Liver (tissue), 9 donors: Measurements from ENCODE around the gene C17orf50. TPM values are rescaled to one million over a fixed set of nuclear protein-coding genes. Genes with fewer than 3 reads are reported as not detected.
A peak's percentile ranks its signal among the peaks of the same experiment; 100 is the strongest.

Source experiments
- DNase-seq: peaks from one replicate; pipeline ENCODE4 v3.0.0-alpha.2; 2017; ENCODE audit warnings: low spot score
- H3K27ac ChIP-seq, 2 donors: one replicate each; pipeline ENCODE4 v1.7.0; 2013; ENCODE audit warnings: inconsistent platforms in 2 of 2, low read length in 2 of 2, control low read depth in 1 of 2, low read depth in 1 of 2, mild to moderate bottlenecking in 1 of 2
- H3K27me3 ChIP-seq, 4 donors: one replicate each; pipeline versions ENCODE4 v1.6.1 to v1.7.0; 2013; ENCODE audit warnings: low read length in 3 of 4, inconsistent platforms in 1 of 4, mild to moderate bottlenecking in 1 of 4, moderate library complexity in 1 of 4; ENCODE audit not compliant: control insufficient read depth in 4 of 4, insufficient read depth in 4 of 4
- H3K36me3 ChIP-seq, 4 donors: one replicate each; pipeline versions ENCODE4 v1.6.1 to v1.7.0; 2013; ENCODE audit warnings: low read length in 3 of 4, mild to moderate bottlenecking in 3 of 4, low read depth in 1 of 4, moderate library complexity in 1 of 4; ENCODE audit not compliant: control insufficient read depth in 4 of 4, insufficient read depth in 3 of 4
- H3K4me1 ChIP-seq, 4 donors: one replicate each; pipeline versions ENCODE4 v1.6.1 to v1.7.0; 2013; ENCODE audit warnings: low read length in 3 of 4, mild to moderate bottlenecking in 3 of 4, moderate library complexity in 1 of 4; ENCODE audit not compliant: control insufficient read depth in 4 of 4, insufficient read depth in 4 of 4
- H3K4me3 ChIP-seq, 3 donors: one replicate each; pipeline versions ENCODE4 v1.6.1 to v1.7.0; 2013; ENCODE audit warnings: low read length in 3 of 3, control low read depth in 1 of 3, low read depth in 1 of 3, mild to moderate bottlenecking in 1 of 3
- H3K9ac ChIP-seq, 2 donors: one replicate each; pipeline ENCODE4 v1.7.0; 2013; ENCODE audit warnings: low read length in 2 of 2, mild to moderate bottlenecking in 2 of 2, moderate library complexity in 2 of 2, control low read depth in 1 of 2, low read depth in 1 of 2
- H3K9me3 ChIP-seq, 4 donors: one replicate each; pipeline versions ENCODE4 v1.6.1 to v1.7.0; 2013; ENCODE audit warnings: low read length in 3 of 4; ENCODE audit not compliant: control insufficient read depth in 4 of 4
- ATF3 ChIP-seq: IDR thresholded peaks from 2 replicates; pipeline ENCODE4 v1.6.1; 2016; ENCODE audit warnings: antibody characterized with exemption
- EGR1 ChIP-seq, 2 donors: IDR thresholded peaks; 2 replicates each; pipeline ENCODE4 v1.6.1; 2016 to 2018; ENCODE audit warnings: antibody characterized with exemption in 2 of 2, low read depth in 2 of 2
- FOXA1 ChIP-seq: IDR thresholded peaks from 2 replicates; pipeline ENCODE4 v1.6.1; 2016; ENCODE audit warnings: antibody characterized with exemption
- FOXA2 ChIP-seq: IDR thresholded peaks from 2 replicates; pipeline ENCODE4 v1.6.1; 2016; ENCODE audit warnings: antibody characterized with exemption
- GABPA ChIP-seq, 2 donors: IDR thresholded peaks in 1 of 2; conservative IDR thresholded peaks in 1 of 2; 2 replicates each; pipeline ENCODE4 v1.6.1; 2016; ENCODE audit warnings: antibody characterized with exemption in 2 of 2, mild to moderate bottlenecking in 1 of 2, moderate library complexity in 1 of 2
- HNF4A ChIP-seq, 2 donors: conservative IDR thresholded peaks; 2 replicates each; pipeline ENCODE4 v1.6.1; 2016; ENCODE audit warnings: antibody characterized with exemption in 2 of 2, mild to moderate bottlenecking in 2 of 2
- JUND ChIP-seq, 2 donors: IDR thresholded peaks; 2 replicates each; pipeline ENCODE4 v1.6.1; 2016; ENCODE audit warnings: antibody characterized with exemption in 2 of 2
- MAX ChIP-seq: IDR thresholded peaks from 2 replicates; pipeline ENCODE4 v1.6.1; 2016; ENCODE audit warnings: antibody characterized with exemption
- NR2F2 ChIP-seq: IDR thresholded peaks from 2 replicates; pipeline ENCODE4 v1.6.1; 2016; ENCODE audit warnings: antibody characterized with exemption
- RAD21 ChIP-seq, 2 donors: IDR thresholded peaks; 2 replicates each; pipeline ENCODE4 v1.6.1; 2016; ENCODE audit warnings: antibody characterized with exemption in 2 of 2, mild to moderate bottlenecking in 2 of 2
- RXRA ChIP-seq, 2 donors: IDR thresholded peaks; 2 replicates each; pipeline ENCODE4 v1.6.1; 2017 to 2018; ENCODE audit warnings: antibody characterized with exemption in 2 of 2, mild to moderate bottlenecking in 1 of 2
- SP1 ChIP-seq: IDR thresholded peaks from 2 replicates; pipeline ENCODE4 v1.6.1; 2018; ENCODE audit warnings: antibody characterized with exemption, mild to moderate bottlenecking
- TAF1 ChIP-seq: conservative IDR thresholded peaks from 2 replicates; pipeline ENCODE4 v1.6.1; 2016; ENCODE audit warnings: antibody characterized with exemption, mild to moderate bottlenecking
- YY1 ChIP-seq: IDR thresholded peaks from 2 replicates; pipeline ENCODE4 v1.6.1; 2016; ENCODE audit warnings: antibody characterized with exemption, mild to moderate bottlenecking
- ZBTB33 ChIP-seq: IDR thresholded peaks from 2 replicates; pipeline ENCODE4 v1.6.1; 2016; ENCODE audit warnings: antibody characterized with exemption
- WGBS: extraction: QIAGEN DNeasy Blood & Tissue Kit; methylation state at CpG from one replicate; pipeline ENCODE4 v1.1.7; 2013; 5-methylcytosine and 5-hydroxymethylcytosine counted together
- polyA plus RNA-seq, 2 donors: library from polyadenylated mRNA; stranded (reverse) in 1 of 2; unstranded in 1 of 2; fragments of 200-250 nt in 1 of 2; fragments of >200 nt in 1 of 2; fragmentation: Nextera tagmentation in 1 of 2; extraction: Ambion mirVana in 1 of 2; gene quantifications; one replicate each; pipeline versions ENCODE4 v1.2.1 to v1.2.3, GENCODE V29; 2013 to 2015
- total RNA-seq, 2 donors: library from RNA; depleted of rRNA; stranded (reverse); fragments of >200 nt; gene quantifications; one replicate each; pipeline ENCODE4 v1.2.3, GENCODE V29; 2014
- donor health status: healthy.
- donor health status: healthy.
- donor health status: healthy.
- donor health status: healthy.
- donor health status: healthy.

C17orf50 gene
- total and polyA plus RNA-seq, 4 donors: not detected

- TF ChIP-seq MAX (peak; percentile 57), SP1 (peak; percentile 73), GABPA (IDR thresholded peaks at IDR 0.05 in 1 of 2, conservative IDR thresholded peaks at IDR 0.05 in 1 of 2) (no peak), TAF1 (no peak), FOXA2 (peak; percentile 34), FOXA1 (no peak)
Measured at GRCh38 chr17:35804658-35805192, 44.0 kb downstream of the C17orf50 start (continued).

- Histone ChIP-seq H3K36me3 (no peaks in the 10 kb centered on the region), H3K27ac (no peak overlapping the region), H3K4me3 (no peak overlapping the region), H3K9ac (no peak overlapping the region), H3K4me1 (peaks cover 1 to 18% (median 14%) of the 10 kb centered on the region in 4 donors), H3K27me3 (no peaks in the 10 kb centered on the region), H3K9me3 (no peaks in the 10 kb centered on the region)
- WGBS: 86% methylated on average over 7 of the region's 7 CpGs
- DNase-seq: no peak
- TF ChIP-seq MAX (no peak), ATF3 (no peak), FOXA1 (no peak)
Measured at GRCh38 chr17:35807371-35808144, 46.9 kb downstream of the C17orf50 start.

- Histone ChIP-seq H3K27ac (peak overlapping the region; percentile 91 to 95), H3K4me1 (peaks cover 1 to 18% (median 14%) of the 10 kb centered on the region in 4 donors), H3K4me3 (peak overlapping the region; percentile 53 to 85 (median 71)), H3K9ac (peak overlapping the region in 1 of 2 donors; percentile 91), H3K9me3 (no peaks in the 10 kb centered on the region), H3K36me3 (no peaks in the 10 kb centered on the region), H3K27me3 (no peaks in the 10 kb centered on the region)
- 30% methylated on average over 19 of the region's 19 CpGs for WGBS
- no peak for DNase-seq
- TF ChIP-seq RXRA (IDR thresholded peaks at IDR 0.05): no peak
- TF ChIP-seq NR2F2: peak; percentile 2
Measured at GRCh38 chr17:35808240-35808961, 47.7 kb downstream of the C17orf50 start.

GRCh38 chr17:35808962-35809854, 48.5 kb downstream of the C17orf50 start, which contains the start of gene TAF15:
TAF15 (plus strand) TSS chr17:35809484; CDS start chr17:35809570, 86 bp downstream.
- WGBS: under 1% methylated on average over 71 of the region's 71 CpGs
- peak within 1 kb of the TSS; percentile 85 to 95 (median 89) for H3K4me3 ChIP-seq
- no peaks in the 10 kb centered on the region for H3K36me3 ChIP-seq
- H3K27ac ChIP-seq: peak within 1 kb of the TSS; percentile 91 to 95
- peak within 1 kb of the TSS; percentile 91 for H3K9ac ChIP-seq
- no peaks in the 10 kb centered on the region for H3K27me3 ChIP-seq
- DNase-seq: peak; percentile 95
- H3K9me3 ChIP-seq: no peaks in the 10 kb centered on the region
- H3K4me1 ChIP-seq: peaks cover under 1 to 20% (median 14%) of the 10 kb centered on the region in 4 donors
- TF ChIP-seq EGR1 (IDR thresholded peaks at IDR 0.05; ENCODE audit: low read depth in 2 of 2): peak; percentile 50 to 78
- TF ChIP-seq ATF3: no peak
- peak; percentile 98 for TF ChIP-seq YY1
- peak; percentile 83 for TF ChIP-seq MAX
- TF ChIP-seq SP1: peak; percentile 76
- TF ChIP-seq JUND (IDR thresholded peaks at IDR 0.05): peak; percentile 8 to 20
- no peak for TF ChIP-seq NR2F2
- TF ChIP-seq RXRA (IDR thresholded peaks at IDR 0.05): peak in 1 of 2 donors; percentile 23
- TF ChIP-seq FOXA2: peak; percentile 40
- TF ChIP-seq HNF4A (conservative IDR thresholded peaks at IDR 0.05): no peak
- peak; percentile 65 to 66 for TF ChIP-seq RAD21 (IDR thresholded peaks at IDR 0.05)
- no peak for TF ChIP-seq FOXA1
- no peak for TF ChIP-seq GABPA (IDR thresholded peaks at IDR 0.05 in 1 of 2, conservative IDR thresholded peaks at IDR 0.05 in 1 of 2)
- TF ChIP-seq ZBTB33: no peak
- TF ChIP-seq TAF1: peak; percentile 96
